KMS-11 (cell line): ENCODE measurements around the gene PLEKHO2.

Experiments
- H2AFZ ChIP-seq: fragments of 200-600 bp; sonication (generic); 2 replicates; pipeline ENCODE4 v1.6.1; 2016; ENCODE audit warnings: antibody characterized with exemption, mixed run types, low read depth
- H3K27ac ChIP-seq: fragments of 200-600 bp; sonication (generic); 2 replicates; pipeline ENCODE4 v1.6.1; 2016; ENCODE audit warnings: mild to moderate bottlenecking, mixed run types
- H3K27me3 ChIP-seq: fragments of 200-600 bp; sonication (generic); 2 replicates; pipeline ENCODE4 v1.6.1; 2017; ENCODE audit warnings: mild to moderate bottlenecking, low read depth, mixed run types, moderate library complexity; ENCODE audit not compliant: insufficient read depth
- H3K36me3 ChIP-seq: fragments of 200-600 bp; sonication (generic); 2 replicates; pipeline ENCODE4 v1.6.1; 2017; ENCODE audit warnings: mild to moderate bottlenecking, mixed run types; ENCODE audit not compliant: insufficient read depth
- H3K4me1 ChIP-seq: fragments of 200-600 bp; sonication (generic); 2 replicates; pipeline ENCODE4 v1.6.1; 2016; ENCODE audit warnings: mild to moderate bottlenecking, low read depth, mixed run types; ENCODE audit not compliant: poor library complexity, severe bottlenecking
- H3K4me2 ChIP-seq: fragments of 200-600 bp; sonication (generic); 2 replicates; pipeline ENCODE4 v1.7.0; 2016; ENCODE audit warnings: mild to moderate bottlenecking, mixed run types
- H3K4me3 ChIP-seq: fragments of 200-600 bp; sonication (generic); IDR thresholded peaks from 2 replicates; pipeline ENCODE4 v1.6.1; 2017; ENCODE audit warnings: low read depth, low read length, mixed read lengths; ENCODE audit not compliant: insufficient read depth
- H3K79me2 ChIP-seq: fragments of 200-600 bp; sonication (generic); 2 replicates; pipeline ENCODE4 v1.6.1; 2016; ENCODE audit warnings: low read depth, mixed run types; ENCODE audit not compliant: insufficient read depth
- H3K9ac ChIP-seq: fragments of 200-600 bp; sonication (generic); 2 replicates; pipeline ENCODE4 v1.6.1; 2016; ENCODE audit warnings: mild to moderate bottlenecking, mixed run types
- H4K20me1 ChIP-seq: fragments of 200-600 bp; sonication (generic); 2 replicates; pipeline ENCODE4 v1.6.1; 2016; ENCODE audit warnings: mild to moderate bottlenecking, mixed run types; ENCODE audit not compliant: insufficient read depth
- CTCF ChIP-seq: fragments of 200-600 bp; sonication (generic); conservative IDR thresholded peaks from 2 replicates; pipeline ENCODE4 v1.6.1; 2017; ENCODE audit warnings: low read depth, mild to moderate bottlenecking, antibody characterized with exemption, low read length, moderate library complexity, mixed read lengths

Gene PLEKHO2

GRCh38 chr15:64916365-64916764 is 74.7 kb downstream of the PLEKHO2 start:
- Histone ChIP-seq H4K20me1 (no peaks in the 10 kb centered on the region), H3K27ac (no peak overlapping the region), H3K4me2 (no peak overlapping the region), H2AFZ (no peak overlapping the region), H3K36me3 (no peaks in the 10 kb centered on the region), H3K4me3 (no peak overlapping the region), H3K9ac (no peak overlapping the region), H3K4me1 (peaks cover 5% of the 10 kb centered on the region), H3K79me2 (no peaks in the 10 kb centered on the region), H3K27me3 (no peaks in the 10 kb centered on the region)
- no peak for TF ChIP-seq CTCF

- Histone ChIP-seq H3K4me2 (no peak overlapping the region), H2AFZ (no peak overlapping the region), H3K36me3 (no peaks in the 10 kb centered on the region), H3K79me2 (no peaks in the 10 kb centered on the region), H3K4me1 (peaks cover 2% of the 10 kb centered on the region), H3K27me3 (no peaks in the 10 kb centered on the region), H4K20me1 (no peaks in the 10 kb centered on the region), H3K9ac (no peak overlapping the region), H3K4me3 (no peak overlapping the region), H3K27ac (no peak overlapping the region)
- TF ChIP-seq CTCF: no peak
These were observed 75.5 kb downstream of the PLEKHO2 start for GRCh38 chr15:64917211-64917610.
